LoVo (cell line): ENCODE results near the gene ARL6IP5.

Source experiments
- DNase-seq: peaks from one replicate; pipeline ENCODE4 v3.0.0-alpha.2; 2016; ENCODE audit warnings: low spot score

ARL6IP5 gene, protein sequence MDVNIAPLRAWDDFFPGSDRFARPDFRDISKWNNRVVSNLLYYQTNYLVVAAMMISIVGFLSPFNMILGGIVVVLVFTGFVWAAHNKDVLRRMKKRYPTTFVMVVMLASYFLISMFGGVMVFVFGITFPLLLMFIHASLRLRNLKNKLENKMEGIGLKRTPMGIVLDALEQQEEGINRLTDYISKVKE

DNA sequence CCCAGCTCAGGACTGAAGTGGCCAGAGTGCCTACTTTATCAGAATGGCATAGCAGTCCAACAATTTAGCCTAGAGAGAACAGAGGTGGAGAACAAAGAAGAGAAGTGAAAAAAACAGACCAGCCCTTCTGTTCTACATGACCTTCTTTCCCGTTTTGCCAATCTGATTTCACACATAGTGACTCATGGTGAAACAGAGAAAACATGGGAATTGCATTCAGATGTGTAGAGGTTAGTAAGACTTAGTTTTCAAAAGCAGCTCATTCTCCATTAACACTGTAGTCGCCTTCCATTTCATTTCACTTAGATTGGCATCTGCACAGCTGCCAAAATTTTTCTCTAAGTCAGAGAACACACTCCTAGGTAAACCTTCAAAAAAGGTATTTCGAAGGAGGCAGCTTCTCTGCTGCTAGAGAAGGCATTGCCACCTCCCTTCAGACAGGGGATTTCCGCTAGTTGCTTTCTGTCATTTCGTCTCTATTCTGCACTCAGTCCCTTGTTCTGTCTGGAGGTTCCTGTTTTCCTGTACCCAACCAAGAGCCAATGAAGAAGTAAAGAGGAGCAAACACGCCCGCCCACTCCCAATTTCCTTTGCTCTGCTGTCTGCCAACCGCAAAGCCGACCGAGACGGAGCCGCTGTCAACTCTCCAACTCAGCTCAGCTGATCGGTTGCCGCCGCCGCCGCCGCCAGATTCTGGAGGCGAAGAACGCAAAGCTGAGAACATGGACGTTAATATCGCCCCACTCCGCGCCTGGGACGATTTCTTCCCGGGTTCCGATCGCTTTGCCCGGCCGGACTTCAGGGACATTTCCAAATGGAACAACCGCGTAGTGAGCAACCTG, at the start of gene ARL6IP5:
ARL6IP5 (plus strand) TSS at position 612 of the 842 bp plus-strand sequence; CDS start at position 723, 111 bp downstream.
- peak; percentile 90 for DNase-seq

DNA sequence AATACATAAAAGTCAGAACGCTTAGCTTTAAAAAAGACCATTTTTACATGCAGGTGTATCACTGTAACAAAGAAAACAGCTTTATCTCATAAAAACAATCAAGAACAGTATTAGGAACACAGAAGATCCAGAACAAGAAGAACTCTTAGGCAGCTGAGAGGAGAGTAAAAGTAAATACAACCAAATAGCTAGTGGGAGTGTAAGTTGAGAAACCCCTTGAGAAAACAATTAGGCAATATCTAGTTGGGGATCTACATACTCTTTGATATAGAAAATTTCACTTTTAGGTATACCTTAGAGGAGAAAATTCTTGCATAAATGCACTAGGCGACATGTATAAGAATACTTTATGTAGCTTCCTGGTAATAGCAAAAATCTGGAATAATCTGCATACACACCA, 40.1 kb upstream of the ARL6IP5 start:
- no peak for DNase-seq

DNA sequence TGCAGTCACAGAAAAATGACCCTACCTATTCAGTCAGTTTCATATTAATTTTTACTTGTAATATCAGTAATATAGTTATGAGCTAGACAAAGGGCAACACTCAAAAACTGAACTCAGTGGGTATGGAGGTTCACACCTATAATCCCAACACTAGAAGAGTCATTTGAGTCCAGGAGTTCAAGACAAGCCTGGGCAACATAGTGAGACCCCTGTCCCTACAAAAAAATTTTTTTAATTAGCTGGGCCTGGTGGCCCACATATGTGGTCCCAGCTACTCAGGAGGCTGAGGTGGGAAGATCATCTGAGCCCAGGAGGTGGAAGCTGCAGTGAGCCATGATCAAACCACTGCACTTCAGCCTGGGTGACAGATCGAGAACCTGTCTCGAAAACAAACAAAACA, 35.7 kb upstream of the ARL6IP5 start:
- DNase-seq = no peak

DNA sequence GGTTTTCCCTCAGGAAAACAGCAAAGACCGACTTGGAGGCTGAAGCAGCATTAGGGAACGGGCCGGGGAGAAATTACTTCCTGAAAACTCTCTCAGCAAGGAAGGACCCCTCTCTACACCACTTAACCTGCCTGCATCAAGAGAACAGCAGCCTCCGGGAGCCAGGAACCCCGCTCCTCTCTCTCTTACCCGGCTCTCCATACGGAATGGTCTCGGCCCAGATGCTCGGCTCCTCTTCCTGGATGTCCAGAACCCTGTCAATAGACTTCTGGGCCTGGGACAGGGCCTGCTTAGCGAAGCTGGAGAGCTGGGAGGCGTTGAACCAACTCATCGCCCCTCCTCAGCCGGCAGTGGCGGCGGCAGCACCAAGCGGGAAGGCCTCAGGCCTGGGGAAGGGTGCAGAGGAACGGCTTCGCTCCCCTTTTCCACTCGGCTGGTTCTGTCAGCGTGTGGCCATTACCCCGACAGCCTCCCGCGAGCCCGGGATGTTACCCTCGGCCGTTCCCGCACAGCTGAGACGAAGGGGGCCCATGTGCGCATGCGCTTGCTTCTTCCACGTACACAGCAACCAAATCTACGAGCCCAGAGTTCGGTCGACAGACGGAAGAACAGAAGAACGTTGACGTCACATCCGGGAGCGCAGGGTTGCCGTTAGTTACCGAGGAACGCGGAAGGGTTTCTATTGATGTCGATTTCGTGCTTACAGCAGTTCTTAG, 32.8 kb upstream of the ARL6IP5 start, which contains the start of gene TMF1:
TMF1 (minus strand) TSS at position 578 of the 716 bp plus-strand sequence; CDS start at position 331, 247 bp downstream.
- peak; percentile 99 for DNase-seq

DNA sequence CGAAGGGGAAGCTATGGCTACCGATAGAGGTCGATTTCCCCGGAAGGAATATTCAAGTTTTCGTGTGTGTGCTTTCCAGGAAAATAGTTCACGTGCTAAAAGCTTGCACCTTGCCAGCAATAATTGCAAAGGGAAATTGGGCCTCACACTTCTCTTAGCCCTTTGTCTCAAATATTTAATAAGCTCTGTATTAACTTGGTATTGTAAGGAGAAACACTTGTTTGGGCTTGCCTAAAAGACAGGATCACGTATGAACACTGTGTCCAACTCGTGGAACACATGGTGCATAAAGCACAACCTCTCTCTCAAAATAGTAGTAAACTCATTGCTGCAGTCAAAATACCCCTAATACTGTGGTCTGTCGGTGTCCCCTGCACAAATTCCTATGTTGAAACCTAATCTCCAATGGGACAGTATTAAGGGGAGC, 32.3 kb upstream of the ARL6IP5 start:
- peak; percentile 2 for DNase-seq

DNA sequence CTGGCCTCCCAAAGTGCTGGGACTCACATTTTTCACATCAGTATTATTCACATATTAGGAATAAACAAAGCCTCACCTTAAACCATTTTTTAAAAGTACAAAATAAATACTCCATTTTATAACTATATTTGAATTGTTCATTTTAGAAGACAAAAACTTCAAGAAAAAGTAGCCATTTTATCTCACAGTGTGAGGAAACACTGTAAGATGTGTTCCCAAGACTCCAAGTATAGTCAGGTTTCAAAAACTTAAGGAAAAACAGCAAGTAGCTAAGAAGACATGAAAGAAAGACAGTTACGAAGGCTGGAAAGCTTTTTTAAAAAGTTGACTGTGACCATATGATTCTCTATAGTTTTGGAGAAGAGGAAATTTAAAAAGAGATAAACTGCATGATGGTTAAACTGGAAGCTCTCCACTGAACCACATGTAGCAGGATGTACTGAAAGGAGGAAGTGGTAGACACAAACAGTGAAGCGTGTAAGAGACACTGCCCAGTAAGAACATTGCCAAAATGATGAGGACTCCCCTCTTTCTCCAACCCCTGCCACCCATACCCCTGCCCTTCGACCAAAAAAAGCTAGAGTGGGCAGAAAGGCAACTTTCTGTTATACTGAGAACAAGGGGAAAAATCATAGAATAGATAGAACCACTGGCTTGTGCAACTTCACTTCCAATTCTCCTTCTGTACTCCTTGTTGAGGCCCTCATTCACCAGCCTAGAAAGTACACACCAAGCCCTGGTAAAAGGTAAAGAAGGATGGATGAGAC, 26.4 kb upstream of the ARL6IP5 start:
- no peak for DNase-seq

DNA sequence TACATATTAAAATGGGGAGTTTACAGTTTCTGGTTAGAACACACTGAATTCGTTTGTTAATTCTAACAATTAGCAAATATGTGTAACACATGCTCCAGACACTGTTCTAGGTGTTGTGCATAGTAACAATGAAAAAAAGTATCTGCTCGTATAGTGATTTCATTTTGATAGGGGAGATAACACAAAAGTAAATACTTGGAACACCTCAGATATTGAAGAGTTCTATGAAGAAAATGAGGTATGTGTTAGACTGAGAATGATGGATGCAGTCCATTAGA, 25.9 kb upstream of the ARL6IP5 start:
- no peak for DNase-seq

DNA sequence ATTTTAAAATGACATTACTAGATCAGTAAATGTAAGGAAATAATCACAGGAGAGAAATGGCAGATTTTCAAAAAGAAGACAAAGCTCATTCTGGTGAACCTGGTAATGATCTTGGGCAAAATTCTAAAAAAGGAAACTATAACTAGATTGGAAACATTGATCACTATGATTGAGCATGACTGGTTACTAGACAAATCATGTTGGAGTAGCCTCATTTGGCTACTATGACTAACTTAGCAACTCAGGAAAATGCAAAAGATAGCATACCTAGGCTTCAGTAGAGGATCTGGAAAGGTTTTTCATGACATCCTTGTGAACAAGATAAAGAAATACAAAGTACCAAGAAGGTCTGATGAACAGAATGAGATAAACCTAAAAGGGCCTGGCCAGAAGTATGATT, 25.0 kb upstream of the ARL6IP5 start:
- DNase-seq = no peak

DNA sequence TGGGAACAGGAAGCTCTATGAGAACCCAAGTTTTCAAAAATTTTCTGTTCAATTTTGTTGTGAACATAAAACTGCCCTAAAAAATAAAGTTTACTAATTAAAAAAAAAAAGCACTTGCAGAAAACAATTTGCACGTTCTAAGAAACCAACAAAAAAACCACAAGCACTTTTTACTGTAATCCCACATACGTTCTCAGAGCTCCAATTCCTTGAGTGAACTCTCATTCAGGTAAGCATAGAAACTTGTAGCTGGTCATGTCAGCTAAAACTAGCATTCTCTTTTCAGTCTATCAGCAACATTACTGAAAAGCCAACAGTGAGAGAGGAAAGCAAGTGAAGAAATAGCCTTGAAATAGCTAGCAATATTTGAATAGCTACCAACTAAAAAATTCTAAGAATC, 21.1 kb upstream of the ARL6IP5 start:
- no peak for DNase-seq

DNA sequence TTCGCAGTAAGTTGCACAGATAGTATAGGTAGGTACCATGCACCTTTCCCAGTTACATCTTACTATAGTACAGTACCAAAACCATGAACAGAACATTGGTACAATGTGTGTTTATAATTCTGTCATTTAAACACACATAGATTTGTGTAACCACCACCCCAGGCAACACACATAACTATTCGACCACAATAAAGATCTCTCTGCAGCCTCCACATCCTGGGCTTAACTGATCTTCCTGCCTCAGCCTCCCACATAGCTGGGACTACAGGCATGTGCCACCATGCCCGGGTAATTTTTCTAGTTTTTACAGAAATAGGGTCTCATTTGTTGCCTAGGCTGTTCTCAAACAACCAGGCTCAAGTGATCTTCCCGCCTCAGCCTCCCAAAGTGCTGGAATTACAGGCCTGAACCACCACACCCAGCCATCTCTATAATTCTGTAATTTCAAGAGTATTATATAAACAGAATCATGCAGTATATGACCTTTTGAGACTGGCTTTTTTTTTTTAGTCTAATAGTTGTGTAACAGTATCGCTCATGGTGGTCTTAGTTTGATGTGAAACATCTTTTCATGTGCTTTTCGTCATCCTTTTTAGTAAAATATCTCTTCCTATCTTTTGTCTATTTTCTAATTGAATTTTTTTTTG, 19.3 kb upstream of the ARL6IP5 start:
- DNase-seq = no peak

DNA sequence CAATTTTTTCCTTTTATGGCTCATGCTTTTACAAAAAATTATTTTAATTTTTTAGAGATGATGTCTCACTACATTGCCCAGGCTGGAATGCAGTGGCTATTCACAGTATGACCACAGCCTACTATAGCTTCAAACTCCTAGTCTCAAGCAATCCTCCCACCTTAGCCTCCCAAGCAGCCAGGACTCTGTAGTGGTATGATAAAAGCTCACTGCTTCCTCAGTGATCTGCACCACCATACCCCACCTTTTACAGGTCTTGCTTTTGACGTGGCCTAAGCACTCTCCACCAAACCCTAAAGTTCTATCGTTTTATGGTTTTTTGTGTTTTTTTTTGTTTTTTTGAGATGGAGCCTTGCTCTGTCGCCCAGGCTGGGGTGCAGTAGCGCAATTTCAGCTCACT, 18.6 kb upstream of the ARL6IP5 start:
- no peak for DNase-seq

DNA sequence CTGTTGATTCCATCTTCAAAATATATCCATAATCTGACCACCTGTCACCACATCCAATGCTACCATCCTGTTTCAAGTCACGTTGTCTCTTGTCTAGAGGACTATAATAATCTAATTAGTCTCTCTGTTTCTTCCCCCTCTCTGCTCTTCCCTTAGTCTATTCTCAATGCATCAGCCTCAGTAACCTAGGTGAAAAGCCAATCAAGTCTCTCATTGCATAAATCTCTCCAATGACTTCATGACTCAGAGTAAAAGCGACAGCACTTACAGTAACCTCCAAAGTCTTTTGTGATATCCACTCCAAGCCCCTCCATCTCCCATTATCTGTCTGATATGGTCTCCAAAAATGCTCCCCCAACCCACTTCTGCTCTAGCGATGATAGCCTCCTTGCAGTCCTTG, 11.8 kb upstream of the ARL6IP5 start:
- DNase-seq = no peak

DNA sequence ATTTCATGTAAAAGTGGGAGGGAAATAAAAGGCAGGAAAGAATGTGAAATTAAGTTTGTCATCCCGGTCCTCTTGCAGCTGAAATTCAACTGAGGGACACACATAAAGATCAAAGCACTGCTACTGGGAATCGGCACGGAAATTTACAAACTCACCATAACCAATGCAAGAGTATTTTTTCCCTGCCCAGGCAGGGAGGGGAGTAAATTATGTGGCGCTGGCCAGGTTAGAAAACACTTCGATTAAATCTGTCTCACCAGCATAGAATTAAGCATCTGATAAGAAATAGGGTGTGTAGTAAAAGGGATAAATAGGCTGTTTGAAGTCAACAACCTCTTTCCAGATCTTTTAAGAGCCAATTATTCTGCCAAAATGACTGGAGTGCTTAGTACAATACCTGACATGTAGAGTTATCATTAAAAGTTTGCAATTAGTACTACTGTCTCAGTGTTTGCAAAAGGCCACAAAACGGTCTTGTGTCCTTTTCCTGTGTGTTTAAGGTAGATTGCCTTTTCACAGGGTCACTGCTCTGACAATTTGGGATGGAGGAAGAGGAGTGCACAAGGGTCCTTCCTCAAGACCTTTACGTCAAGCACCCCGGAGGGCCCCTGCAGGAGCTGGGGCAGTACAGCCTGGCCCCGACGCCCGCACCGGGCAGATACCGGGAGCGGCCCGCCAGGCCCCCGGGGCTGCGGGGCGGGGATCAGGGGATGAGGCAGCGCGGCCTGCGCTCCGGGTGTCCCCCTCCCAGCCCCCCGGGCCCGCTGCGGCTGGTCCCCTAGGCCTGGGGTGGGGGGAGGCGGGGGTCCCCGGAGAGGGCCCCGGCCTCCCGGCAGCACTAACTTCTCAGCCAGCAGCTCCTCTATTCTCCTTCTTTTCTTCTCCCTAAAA, 5.2 kb upstream of the ARL6IP5 start:
- no peak for DNase-seq

DNA sequence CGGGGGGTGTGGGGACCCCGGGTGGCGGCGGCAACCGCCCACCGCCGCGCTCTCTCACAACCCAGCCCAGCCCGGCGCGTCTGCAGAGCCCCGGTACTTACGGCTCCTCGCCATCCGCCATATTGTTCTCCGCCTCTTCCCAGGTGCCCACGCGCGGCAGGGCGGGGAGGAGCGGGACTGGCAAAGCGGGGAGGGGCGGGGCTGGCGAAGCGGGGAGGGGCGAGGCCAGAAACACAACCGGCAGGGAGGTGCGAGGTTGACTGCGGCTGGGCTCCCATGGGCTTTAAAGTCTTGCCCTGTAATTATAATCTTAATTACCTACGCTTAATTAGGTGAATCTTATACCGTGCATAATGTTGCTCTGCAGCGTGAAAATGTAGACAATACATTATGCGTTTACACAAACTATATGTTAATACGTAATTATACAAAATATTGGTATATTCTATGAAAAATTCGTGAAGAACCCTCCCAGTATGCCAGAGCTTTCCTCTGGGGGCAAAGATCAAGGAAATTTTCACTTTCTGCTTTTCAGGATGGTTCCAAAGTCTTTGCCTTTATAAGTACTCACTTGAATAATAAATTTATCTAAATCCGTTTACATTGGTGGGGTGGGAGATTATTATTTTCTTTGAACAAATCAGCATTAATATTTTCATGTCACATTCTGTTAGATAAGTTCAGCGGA, 4.4 kb upstream of the ARL6IP5 start, which contains the start of gene UBA3:
UBA3 (minus strand) TSS at position 133 of the 688 bp plus-strand sequence; CDS start at position 121, 12 bp downstream.
- peak; percentile 87 for DNase-seq

DNA sequence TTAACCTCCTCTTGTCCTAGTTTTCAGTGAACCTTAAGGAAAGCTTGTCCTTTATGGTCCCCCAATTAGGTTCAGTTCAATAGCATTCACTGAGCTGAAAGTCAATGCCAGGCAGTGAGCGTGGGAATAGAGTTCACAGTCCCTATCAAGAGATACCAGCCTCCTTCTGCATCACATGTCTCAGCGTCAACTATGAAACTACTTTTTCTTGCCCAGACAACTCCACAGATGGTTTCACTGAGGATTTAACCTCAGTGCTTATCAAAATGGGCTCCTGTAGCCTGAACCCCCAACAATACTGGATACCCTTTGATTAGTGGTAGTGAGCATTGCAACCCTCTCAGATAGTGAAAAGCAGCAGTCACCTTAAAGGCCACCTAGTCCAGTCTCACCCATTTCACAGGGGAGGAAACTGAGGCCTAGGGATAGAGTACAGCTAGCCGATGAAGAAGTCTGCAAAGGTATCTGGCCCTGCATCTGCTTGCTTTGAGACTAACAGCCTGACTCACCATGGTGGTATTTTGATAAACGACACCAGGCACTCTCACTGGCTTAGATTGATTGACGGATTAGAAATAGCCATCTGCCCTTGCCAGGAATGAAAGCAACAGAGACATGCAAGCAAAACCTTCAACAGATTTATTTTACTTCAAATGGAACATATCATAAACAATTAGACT, 3.0 kb upstream of the ARL6IP5 start:
- no peak for DNase-seq

DNA sequence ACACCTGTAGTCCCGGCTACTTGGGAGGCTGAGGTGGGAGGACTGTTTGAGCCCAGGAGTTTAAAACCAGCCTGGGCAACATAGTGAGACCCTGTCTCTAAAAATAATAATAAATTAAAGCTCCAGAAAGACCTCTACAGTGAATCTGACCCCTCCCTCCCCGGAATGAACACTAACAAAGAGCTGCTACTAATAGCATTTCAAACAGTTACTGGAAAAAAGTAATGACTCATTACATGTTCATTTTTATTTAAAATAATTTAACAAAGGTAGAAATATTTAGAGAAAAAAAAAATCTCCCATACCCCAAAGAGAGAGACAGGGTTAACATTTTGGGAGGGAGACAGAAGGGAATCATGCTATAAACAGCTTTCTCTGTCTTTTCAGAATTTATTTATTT, 2.4 kb upstream of the ARL6IP5 start:
- DNase-seq = no peak

DNA sequence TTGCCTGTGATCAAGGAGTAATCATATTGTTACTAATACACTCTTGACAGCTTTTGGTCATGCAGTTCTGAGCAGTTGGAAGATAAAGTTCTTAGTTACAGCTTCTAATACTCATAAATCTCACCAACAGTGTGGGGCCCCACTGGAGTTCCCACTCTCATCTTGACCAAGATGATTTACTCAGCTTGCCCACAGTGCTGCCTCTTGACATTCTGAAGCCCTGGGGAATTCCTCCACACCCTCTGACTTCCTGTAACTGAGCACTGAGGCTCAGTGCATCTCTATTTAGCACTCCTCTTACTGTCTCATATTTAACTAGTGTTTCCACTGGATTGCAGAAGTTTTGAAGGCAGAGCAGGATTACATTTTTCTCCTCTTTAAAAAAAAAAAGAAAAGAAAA, 1.9 kb upstream of the ARL6IP5 start:
- no peak for DNase-seq

DNA sequence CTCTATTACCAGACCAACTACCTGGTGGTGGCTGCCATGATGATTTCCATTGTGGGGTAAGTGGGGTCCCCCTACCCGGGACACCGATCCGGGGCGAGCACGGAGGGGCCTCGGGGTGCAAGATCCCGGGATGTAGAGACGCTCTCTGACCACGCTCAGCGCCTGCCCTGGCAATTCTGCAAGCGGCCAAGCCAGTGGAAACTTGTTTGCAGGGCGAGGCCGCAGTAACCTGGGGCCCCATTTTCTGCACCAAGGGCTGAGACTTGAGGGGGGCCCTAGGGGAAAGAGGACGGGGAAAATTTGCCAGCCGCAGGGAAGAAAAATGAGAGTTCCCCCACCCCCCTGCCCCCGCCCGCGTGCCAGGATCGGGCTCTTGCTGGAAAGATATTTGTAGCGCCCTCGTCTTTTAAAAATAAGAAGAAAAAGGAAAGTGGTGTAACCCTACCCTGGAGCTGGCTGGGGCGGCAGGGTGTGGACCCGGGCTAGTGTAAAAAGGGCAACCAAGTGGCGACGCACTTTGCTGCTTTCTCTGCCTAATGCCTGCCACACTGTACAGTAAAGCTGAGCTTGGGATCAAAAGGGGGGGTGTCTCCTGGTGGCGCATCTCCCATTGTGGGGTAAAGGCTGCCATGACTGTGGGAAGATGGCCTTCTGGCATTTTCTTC, 563 bp downstream of the ARL6IP5 start:
- no peak for DNase-seq
